ENCODE results near the gene CTNNBL1. TPM values are rescaled to one million over a fixed set of nuclear protein-coding genes. Genes with fewer than 3 reads are reported as not detected.
"Not testable (repeated sequence)": the region's sequence is repeated elsewhere in the genome, so short reads cannot be mapped to it uniquely, and the experiment has no call there.

The CTNNBL1 gene
- total RNA-seq, 2 donors from 2014 or later = 49.8 to 58.6 TPM

DNA sequence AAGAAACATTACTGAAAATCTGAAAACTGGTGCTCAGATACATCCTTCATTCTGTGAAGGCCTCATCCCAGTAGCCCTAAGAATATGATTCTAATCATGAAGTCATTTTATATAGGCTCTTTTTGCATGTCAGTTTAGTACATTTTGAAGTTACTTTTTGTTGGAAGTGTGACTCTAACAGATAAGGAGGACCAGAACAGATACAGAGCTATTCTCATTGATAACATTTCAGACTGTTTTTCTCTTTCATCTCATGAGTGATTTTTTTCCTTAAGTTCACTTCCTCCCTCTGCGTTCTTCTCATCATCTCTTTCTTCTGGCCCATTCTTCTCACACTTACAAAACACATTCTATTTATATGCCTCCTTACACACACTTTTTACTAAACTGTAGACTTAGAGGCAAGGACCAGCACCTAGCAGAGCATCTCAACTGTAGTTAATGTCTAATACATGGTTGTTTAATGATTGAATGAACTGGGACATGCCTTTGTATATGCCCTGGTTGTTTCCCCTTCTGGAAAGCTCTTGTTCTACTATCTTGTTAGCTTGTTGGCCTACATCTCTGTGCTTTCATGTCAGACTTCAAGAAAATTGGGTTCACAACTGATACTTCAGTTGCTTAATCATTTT is 8.7 kb downstream of the CTNNBL1 start:
- intact Hi-C loops (cut with DNase I) = no loop called here
- DNase-seq (no peak), ATAC-seq (no peak)

DNA sequence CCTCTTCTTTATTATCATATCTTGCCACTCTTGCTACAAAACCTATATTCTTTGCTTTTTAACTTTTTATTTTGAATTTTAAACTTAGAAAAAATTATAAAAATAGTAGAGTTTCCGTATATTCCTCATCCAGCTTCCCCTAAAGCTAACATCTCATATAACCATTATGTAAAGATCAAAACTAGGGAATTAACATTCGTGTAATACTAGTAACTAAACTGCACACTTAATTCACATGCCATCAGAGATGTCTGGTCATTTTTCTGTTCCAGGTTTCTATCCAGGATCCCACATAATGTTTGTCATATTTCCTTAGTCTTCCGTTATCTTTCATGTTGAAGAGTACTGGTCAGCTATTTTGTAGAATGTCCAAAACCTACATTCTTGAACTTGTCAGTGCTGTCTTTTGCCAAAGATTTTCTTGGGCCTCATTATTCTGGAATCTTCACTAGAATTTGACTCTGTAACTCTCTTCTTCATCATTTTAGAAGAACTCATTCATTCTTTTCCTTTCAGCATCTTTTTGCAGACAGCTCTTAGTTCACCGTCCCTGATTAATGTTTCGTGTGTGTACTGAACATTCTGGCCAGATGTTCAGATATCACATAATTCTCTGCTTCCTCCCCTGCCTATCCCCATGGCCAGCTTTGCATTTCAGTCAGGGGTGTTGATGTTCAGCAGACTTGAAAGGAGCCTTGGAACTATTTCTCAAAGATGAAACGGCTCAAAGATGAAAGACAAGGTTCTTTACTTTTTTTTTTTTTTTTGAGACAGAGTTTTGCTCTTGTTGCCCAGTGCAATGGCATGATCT is 9.4 kb downstream of the CTNNBL1 start:
- no peak for DNase-seq
- ATAC-seq = no peak
- intact Hi-C loops (cut with DNase I) = no loop called here

DNA sequence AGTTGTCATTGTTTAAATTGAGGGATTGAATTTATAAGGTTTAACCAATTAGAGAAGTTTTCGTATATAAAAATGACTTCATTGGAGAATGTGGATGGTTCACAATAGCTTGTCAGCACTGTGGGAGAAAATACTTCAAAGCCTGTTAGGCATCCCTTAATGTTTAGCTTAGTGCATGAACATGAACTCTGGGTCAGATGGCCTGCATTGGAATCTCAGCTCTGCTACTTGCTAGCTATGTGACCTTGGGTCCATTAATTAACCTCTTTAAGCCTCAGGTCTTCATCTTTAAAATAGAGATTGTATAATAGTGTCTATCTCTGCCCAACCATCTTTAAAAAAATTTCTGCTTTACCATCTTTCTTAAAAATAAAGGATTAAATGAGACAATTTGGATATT is 11.1 kb downstream of the CTNNBL1 start:
- no peak for ATAC-seq
- DNase-seq = no peak
- intact Hi-C loops (cut with DNase I) = no loop called here

DNA sequence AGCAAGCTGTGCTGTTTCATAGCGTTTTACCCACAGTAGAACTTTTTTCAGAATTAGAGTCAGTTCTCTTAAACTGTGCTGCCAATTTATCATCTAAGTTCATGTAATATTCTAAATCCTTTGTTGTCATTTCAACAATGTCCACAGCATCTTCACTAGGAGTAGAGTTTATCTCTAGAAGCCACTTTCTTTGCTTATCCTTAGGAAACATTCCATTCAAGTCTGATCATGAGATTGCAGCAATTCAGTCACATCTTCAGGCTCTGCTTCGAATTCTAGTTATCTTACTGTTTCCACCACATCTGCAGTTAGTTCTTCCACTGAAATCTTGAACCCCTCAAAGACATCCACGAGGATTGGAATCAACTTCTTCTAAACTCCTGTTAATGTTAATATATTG is 12.5 kb downstream of the CTNNBL1 start:
- intact Hi-C loops (cut with DNase I) = no loop called here
- DNase-seq (no peak), ATAC-seq (no peak)

DNA sequence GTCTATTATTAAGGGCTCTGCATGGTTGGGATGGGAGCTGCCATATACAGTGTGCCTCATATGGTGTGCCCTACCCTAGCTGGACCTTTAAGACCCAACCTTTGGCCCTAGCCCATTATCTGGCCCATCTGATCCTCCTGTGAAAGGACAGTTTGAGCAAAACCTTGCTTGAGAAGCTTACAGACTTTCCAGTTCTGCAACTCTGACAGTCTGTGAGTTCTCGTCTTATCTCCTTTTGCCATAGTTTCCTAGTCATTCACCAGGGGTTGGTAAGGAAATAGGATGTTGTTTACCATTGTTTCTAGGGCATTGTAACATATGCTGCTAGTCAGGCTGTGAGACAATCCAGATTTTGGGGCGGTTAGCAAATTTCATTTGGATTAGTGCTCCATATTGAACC is 17.2 kb downstream of the CTNNBL1 start:
- intact Hi-C loops (cut with DNase I) = no loop called here
- ATAC-seq = no peak
- DNase-seq = no peak

DNA sequence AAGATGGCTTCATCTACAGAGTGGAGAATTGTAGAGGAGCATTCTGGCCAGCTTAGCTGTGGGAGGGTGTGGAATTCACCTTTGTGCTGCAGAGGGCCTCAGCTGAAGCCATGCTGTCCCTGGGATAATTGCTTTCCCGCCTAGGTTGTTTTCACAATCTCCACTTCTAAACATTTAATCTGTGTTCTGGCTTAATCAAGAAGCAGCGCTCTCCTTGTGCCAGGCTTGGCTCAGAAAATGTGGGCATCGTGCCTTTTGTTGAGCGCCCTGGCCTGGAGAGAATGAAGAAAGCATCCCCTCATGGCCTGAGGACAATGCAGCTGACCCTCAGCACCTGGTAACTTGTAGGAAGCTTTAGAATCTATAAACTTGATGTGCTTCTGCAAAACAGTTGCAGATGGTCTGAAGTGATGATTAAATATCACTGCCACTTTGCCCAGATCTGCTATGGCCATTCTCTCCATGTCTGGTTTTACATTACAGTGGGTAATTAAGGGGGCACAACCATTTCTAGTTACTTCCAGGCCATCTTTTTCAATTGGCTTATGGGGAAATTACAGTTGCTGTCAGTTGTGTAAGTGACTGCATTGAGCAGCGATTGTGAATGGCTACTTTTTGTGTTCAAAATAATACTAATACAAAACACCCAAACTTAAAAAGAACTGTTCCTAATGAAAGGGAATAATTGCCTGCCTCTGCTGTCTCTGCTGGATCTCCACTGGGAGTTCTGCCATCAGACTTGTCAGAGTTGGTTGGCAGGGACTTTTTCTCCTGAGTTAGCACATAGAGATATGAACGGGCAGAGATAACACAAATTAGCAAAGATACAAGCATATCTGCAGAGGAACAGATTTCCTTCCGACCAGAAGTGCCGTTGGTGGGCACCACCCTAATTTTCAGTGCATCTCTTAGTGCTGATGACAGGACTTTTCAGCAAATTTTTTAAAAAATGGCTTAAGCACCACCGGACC is 18.4 kb downstream of the CTNNBL1 start:
- intact Hi-C loops (cut with DNase I) = no loop called here

DNA sequence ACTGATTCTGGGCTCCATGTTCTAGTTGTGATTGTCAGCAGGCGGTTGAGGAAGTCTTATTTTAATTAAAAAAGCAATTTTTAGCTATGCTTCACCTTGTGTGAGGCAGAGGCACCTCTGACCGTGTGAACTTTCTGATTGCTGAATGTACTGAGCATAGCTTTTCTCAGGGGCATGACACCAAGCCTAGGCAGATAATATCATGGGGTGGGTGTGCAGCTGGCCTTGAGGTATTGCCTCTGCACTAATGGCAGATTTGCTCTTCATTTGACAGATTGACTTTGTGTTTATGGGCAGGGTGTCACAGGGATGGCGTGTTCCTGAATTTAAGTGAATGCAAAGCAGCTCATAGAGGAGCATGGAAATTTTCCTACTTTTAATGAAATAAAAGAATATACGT is 19.6 kb downstream of the CTNNBL1 start:
- intact Hi-C loops (cut with DNase I) = no loop called here
- DNase-seq (no peak), ATAC-seq (no peak)

More for the DNA sequence above, 18.4 kb downstream of the CTNNBL1 start:
- ATAC-seq (peak; percentile 81 to 83), DNase-seq (no peak)

DNA sequence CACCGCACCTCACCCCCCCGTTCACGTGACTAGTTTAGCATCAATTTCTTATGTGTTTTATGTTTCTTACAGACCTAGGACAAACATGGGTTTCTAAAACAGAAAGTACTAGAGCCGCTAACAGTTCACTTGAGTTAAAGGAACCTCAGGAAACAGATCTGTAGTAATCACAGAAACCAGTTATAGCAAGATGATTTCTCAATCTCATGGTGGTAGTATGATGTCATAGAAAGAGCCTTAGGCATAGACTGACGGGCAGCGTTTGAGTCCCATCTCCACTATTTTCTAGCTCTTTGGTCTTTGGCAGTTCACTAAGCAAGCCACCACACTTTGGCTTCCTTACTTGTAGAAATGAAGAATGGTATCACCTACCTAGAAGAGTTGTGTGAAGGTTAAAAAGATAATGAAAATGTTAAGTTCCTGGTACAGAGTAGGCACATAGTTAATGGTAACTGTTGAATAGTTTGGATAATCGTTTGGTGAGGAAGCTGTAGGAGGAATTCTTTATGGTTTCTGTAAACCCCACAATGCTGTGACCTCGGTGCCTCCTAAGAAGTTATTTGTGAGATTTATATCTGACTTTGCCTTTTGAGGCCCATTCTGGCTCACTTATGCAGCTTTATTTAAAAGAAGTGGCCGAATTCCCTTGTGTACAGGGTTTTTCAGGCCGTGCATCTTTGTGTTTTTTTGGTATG is 21.3 kb downstream of the CTNNBL1 start:
- DNase-seq (no peak), ATAC-seq (no peak)
- intact Hi-C loops (cut with DNase I) = no loop called here

DNA sequence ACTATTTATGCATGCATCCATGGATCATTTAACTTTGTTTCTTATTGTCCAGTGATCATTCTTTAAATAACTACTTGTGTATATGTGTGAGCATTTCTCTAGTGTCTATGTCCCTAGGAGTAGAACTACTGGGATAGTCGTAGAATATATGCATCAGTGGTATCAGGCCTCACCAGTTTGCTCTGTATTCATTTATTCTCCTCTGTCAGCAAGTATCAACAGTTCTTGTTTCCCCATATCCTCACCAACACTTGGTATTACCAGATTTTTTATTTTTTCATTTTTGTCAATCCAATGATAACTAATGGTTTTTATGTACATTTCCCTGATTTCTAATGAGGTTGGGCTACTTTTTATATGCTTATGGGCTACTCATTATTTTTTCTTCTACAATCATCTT is 27.9 kb downstream of the CTNNBL1 start:
- ATAC-seq (no peak), DNase-seq (no peak)
- intact Hi-C loops (cut with DNase I) = no loop called here

DNA sequence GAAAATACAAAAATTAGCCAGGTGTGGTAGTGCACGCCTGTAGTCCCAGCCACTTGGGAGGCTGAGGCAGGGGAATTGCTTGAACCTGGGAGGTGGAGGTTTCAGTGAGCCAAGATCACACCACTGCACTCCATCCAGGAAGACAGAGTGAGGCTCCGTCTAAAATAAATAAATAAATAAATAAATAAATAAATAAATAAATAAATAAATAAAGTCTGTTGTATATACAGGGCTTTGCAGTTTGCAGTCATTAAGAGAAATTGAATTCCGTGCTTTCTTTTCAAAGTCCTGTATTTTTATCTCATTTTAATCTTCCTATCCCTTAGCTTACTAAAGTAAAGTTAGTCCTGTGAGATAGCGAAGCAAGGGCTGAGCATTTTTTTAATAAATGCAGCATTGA is 28.5 kb downstream of the CTNNBL1 start:
- ATAC-seq; DNase-seq; intact Hi-C loops (cut with DNase I): not testable (repeated sequence)

DNA sequence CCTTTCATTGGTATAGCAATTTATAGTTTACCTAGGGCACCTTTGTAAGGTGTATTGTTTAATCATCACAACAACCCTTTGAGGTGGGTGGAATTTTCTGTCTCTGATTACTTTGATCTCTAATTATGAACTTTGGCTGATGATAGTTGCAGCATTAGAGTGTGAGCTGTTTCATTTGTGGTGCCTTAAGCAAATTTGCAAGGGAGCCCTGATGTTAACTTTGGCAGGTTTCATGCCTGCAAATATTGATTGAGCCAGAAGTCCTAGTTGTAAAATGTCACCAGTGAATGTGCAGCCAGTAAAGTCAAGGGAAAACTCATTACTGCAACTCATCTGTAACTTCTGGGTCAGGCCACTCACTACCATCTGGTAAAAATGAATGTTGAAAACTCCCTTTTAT is 29.8 kb downstream of the CTNNBL1 start:
- ATAC-seq (no peak), DNase-seq (no peak)
- intact Hi-C loops (cut with DNase I) = no loop called here

DNA sequence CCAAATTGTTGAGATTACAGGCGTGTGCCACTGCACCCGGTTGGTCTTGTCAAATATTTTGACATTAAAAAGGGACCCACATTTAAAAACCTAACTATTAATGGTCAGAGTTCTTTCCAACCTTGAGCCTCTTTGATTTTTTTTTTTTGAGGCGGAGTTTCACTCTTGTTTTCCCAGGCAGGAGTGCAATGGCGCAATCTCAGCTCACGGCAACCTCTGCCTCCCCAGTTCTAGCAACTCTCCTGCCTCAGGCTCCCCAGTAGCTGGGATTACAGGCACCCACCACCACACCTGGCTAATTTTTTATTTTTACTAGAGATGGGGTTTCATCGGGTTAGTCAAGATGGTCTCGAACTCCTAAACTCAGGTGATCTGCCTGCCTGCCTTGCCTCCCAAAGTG is 31.3 kb downstream of the CTNNBL1 start:
- intact Hi-C loops (cut with DNase I) = no loop called here

DNA sequence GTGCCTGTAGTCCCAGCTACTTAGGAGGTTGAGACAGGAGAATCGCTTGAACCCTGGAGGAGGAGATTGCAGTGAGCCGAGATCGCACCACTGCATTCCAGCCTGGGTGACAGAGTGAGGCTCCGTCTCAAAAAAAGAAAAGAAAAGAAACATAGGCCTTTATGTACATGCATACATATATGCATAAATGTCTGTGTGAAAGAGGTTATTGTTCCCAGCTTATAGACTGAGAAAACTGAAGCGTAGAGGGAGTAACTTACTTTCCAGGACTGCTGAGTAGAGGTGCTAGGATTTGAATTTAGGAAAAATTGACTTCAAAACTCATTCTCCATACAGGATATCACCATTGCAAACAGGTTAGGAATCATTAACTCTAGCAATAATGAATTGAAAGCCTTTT is 32.0 kb downstream of the CTNNBL1 start:
- no peak for ATAC-seq
- no peak for DNase-seq
- intact Hi-C loops (cut with DNase I) = no loop called here

More for the DNA sequence above, 31.3 kb downstream of the CTNNBL1 start:
- ATAC-seq (no peak), DNase-seq (no peak)

DNA sequence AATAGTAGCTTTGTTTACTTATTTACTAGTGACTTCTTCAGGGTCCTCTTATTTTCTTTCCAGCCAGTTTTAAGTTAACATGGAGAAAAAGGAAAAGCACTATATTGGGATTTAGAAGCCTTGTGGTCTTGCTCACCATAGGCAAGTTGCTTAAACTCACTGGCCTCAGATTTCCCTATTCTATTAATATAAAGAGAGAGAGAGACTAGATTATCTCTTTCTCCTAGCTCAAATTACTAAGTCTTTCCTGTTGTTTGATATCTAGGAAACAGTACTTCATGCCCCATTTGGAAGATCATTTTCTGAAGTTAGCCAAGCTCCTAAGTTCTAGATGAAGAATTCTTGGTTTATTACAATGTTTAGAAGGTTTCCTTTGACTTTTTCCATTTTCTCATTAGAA is 32.5 kb downstream of the CTNNBL1 start:
- intact Hi-C loops (cut with DNase I) = no loop called here
- no peak for ATAC-seq
- no peak for DNase-seq

DNA sequence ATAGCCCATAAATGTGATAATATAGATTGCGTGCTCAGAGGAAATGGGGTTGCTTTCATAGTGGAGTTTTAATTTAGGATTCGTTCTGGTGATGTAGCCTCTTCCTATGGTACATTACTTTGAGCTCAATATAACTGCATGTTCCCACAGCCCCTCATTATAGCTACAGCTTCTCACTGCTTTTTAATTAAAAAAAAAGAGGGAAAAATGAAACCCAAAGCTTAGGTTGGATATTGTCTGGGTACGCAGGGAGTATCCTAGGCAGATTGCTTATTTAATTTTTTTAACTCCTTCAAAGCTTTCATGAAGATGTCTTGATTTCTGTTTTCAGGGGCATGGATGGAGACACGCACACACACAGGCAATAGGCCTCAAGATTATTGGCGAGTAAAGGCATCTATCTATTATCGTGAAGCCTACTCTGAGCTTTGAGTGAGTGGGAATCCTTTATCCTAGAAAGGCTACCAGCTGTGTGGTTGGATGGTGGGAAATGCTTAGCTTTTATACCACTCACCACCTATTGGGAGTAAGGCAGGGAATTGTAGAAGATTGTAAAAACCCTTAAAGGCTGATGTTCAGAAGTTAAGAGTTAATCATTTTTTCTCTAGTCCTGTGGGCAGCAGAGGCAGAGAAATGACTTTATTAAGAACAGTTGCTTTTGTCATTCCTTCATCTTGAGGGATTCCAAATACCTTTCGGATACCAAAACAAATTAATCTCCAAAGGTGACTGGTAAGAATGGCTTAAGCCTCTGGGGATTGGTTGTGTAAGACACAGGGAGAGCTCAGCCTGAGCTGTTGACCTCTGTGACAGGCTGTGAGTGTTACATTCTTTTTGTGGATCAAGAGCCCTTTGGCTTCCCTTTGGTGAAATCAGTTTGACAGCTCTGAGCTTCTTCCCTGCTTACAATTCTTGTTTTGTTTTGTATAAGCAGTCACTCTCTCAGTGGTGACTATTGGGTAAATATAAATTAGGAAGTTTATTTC is 33.4 kb downstream of the CTNNBL1 start:
- ATAC-seq (peak; percentile 82 to 87), DNase-seq (no peak)
- intact Hi-C loops (cut with DNase I) = no loop called here

DNA sequence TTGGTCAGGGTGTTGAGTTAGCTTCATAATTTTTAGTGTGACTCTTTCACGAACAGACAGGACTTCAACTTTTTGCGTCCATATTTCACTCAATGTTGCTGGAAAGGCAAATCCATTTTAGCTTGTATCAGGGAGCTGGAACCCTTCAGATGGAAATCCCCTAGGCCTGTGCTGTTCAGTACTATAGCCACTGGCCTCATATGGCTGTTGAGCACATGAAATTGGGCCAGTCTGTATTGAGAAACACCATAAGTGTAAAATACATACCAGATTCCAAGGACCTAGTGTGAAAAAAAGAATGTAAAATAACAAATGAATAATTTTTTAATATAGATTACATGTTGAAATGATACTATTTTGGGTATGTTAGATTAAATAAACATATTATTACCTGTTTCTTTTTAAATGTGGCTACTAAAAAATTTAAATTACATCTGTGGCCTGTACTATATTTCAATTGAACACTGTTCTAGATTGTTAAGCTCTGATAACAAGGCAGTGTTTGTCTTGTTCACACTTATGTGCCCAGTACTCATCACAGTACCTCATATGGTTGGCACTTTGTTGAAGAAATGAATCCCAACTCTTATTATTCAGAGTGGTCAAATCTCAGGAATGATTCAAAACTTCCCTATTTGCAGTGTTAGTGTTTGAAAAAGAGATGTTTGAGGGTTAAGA is 34.3 kb downstream of the CTNNBL1 start:
- DNase-seq (no peak), ATAC-seq (no peak)
- intact Hi-C loops (cut with DNase I) = no loop called here

DNA sequence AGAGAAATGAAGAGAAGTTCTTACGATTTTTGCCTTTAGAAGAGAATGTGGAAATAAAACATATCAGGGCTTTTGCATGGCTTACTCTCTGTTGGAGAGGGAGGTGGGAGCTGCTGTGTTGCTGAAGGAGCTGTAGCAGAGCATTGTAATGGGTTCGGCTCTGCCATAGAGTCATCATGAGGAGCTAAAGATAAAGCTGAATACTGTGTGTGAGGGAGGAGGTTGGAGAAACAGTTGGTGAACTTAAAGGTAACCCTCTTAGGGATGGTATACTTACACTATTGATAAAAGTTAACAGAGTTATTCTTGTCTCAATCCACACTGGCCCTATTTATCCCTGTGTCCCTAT is 34.8 kb downstream of the CTNNBL1 start:
- ATAC-seq (peak in 1 of 2 donors; percentile 37), DNase-seq (no peak)
- intact Hi-C loops (cut with DNase I) = no loop called here

DNA sequence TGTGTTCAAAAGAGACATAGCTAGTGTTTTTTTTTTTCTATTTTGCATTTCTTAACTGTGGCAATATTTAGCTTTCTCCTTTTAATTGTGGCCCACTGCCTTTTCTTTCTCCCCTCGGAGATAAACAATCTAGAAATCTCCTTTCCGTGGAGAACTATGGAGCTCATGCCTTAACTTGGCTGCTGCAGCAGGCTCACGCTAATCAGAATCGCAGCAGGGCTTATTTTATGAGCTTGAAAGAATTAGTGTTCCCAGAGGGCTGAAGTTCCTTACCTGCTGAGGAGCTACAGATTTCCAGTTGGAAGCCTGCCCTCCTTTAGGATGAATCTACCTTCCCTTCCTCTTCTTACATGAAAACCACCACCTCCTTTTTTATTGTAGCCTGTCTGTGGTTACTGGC is 35.6 kb downstream of the CTNNBL1 start:
- DNase-seq = no peak
- no peak for ATAC-seq
- intact Hi-C loops (cut with DNase I) = no loop called here

All from left cardiac atrium (tissue), 4 donors.